Stimulated activated CD4-positive, alpha-beta T cell treated with anti-CD3 and anti-CD28 coated beads, Interleukin-15, amount 100 ng/mL, for 24 hours (primary cell): ENCODE results near the gene RNU6-9.

Experiments used
- DNase-seq: peaks from one replicate; pipeline ENCODE4 v3.0.0-alpha.2; 2020

Gene RNU6-9

DNA sequence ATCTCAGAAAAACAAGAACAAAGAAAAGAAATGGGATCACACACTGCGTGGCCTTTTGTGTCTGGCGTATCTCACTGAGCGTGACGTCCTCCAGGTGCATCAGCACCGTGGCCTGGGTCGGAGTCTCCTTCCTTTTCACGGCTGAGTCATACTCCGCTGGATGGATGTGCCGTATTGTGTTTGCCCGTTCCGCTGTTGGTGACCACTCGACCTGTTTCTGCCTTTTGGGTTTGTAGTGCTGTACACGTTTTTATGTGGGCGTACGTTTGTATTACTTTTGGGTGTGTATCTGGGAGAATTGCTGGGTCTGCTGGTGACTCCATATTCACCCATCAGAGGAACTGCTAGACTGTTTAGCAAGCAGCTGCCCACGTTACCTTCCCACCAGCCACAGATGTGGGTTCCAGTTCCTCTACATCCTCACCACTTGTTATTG, 44.0 kb downstream of the RNU6-9 start:
- DNase-seq = peak; percentile 54

DNA sequence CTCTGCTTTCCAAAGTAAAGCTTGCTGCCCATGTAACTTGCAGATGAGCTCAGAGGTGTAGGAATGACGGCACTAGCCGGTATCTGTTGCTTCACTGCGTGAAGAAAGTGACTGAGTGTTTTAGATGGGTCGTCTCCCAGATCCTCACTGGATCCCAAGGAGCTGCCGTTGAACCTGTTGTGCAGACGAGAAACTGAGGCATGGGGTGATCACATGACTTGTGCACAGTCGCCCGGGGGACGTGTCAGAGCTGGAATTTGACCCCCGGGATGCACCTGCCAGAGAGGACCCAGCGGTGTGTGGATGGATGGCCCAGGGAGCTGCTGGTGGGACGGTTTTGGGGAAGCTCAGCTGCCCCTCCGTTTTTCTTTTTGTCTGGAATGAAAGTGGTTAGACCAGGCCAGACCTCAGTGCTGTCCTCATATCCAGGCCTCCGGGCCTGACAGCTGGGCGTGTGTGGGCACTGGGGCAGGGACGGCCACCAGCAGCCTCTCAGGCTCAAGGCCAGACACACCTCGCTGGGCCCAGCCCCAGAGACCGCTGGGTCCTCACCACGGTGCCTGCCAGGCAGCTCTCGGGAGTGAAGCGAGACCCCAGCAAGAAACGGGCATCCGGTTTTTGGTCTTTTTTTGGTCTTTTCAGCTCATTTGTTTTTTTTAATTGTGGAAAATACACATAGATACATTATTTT, 45.1 kb downstream of the RNU6-9 start:
- DNase-seq = no peak

DNA sequence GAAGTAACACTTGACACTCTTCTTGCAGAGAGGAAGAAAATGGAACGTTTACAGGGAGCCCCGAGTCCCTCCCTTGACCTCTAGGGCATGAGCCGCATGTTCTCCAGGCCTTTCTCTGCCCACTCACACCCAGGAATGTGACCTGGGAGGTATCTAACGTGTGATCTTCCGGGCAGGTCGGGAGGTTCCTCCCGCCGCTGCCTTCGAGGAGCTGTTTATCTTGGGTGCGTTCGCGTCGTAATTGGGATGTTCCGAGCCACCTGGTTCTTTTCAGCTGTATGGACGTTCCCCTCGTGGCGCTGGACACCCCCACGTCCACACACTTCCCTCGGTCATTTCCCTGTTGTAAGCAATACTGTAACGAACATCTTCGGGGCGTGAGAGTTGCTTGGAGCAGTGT, 46.2 kb downstream of the RNU6-9 start:
- no peak for DNase-seq

DNA sequence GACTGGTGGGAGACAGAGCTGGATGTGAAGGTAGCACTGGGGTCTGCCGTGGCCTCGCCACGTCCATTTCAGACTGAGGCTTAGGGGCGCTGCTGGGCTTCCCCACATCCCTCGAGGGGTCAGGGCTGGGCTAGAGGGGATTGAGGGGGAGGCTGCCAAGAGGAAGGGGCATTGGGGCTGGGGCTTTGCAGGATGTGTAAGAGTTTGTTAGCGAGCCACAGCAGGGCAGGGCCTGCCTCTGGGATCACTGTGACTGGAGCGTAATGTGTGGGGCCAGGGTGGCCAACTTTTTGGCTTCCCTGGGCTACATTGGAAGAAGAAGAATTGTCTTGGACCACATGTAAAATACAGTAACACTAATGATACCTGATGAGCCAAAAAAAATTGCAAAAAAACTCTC, 46.6 kb downstream of the RNU6-9 start:
- no peak for DNase-seq

DNA sequence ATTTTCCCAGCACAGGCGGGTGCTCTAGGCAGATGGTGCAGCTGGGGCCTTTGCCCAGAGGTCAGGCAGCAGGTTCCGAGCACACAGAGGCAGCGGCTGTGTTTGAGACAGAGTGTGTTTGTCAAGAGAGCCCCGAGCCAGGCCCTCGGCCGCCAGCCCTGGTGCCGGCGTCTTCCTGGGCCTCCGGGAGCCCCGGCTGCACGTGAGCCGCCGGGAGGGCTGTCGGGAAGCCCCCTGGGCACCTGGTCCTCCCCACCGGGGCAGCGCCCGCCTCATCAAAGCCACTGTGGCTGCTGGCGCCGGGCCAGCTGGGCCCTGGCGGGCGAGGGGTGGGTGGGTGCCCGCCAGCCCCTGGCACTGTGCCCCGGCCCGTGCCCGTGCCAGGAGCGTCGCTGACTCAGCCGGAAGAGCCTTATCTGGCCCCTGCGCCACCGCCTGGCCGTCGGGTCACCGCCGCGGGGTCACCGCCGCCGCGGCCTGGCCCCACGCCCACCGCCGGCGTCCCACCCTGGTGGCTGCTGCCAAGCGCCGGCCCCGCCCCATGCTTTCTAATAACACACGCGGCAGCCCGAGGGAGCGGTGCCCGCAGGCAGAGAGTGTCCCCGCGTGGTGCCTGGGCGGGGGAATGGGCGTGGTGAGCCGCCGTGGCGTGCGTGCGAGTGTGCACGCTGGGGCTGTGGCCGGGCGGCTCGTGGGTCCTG, 47.5 kb downstream of the RNU6-9 start:
- peak; percentile 78 for DNase-seq

DNA sequence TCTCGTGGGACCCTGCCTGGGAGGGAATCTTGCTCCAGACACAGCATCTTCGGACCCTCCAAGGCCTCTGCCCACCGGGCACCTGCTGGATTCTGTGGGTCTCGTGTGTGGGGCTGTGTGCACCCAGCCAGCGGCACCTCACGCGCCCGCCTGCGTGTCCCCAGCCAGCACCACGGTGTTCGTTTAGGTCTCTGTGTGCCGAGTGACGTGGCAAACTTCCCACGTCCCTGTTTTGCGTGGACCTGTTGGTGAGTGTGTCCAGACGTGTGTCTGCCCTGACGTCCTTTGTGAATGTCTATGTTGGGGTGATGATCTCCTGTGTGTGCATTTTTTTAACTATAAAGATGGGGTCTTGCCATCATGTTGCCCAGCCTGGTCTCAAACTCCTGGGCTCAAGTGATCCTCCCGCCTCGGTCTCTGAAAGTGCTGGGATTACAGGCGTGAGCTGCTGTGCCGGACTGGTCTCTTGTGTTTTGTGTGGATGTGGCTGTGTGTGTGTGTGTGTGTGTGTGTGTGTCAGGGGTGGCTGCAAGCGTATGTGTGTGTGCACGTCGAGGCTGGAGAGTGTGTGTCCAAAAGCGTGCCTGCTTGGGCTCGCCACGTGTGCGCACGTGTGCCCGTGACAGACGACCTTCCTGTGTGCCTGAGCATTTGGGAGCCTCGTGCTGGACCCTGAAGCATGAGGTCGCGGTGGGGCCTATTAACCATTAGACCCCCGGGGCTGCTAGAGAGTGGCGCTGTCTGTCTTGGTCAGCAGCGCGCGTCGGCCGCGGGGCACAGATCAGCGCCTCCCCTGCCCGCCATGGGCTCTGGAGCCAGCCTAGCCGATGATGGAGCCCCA, 48.2 kb downstream of the RNU6-9 start:
- DNase-seq = no peak

DNA sequence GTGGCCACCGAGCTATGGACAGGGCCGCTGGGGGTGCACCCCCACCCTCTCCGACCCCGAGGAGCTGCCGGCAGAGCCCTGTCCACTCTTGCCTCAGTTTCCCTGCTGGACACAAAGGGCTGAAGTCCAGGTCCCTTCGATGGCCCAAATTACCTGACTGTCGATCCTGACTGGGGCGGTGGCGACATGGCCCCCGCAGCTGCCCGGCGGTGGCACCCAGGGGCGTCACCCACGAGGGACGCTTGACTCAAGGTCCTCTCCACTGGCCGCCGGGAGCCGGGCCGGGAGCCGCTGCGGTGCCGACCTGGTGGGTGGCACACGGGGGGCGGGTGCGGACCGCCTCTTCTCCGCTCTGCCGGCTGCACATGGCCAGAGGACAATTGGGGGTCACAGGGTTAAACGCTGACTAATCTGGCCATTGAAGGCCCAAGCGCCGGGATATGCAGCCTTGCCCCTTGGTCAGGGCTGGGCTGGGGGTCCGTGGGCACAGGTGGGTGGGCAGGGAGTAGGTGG, 48.9 kb downstream of the RNU6-9 start:
- no peak for DNase-seq
